HG03520 (cell line): ENCODE results near the gene PLCXD1.

Experiments used
- ATAC-seq: cut with Tn5 transposase; IDR thresholded peaks from one replicate; pipeline ENCODE4 v1.9.1; 2021; ENCODE audit warnings: mild to moderate bottlenecking, moderate library complexity; ENCODE audit not compliant: unreplicated experiment

PLCXD1 gene

DNA sequence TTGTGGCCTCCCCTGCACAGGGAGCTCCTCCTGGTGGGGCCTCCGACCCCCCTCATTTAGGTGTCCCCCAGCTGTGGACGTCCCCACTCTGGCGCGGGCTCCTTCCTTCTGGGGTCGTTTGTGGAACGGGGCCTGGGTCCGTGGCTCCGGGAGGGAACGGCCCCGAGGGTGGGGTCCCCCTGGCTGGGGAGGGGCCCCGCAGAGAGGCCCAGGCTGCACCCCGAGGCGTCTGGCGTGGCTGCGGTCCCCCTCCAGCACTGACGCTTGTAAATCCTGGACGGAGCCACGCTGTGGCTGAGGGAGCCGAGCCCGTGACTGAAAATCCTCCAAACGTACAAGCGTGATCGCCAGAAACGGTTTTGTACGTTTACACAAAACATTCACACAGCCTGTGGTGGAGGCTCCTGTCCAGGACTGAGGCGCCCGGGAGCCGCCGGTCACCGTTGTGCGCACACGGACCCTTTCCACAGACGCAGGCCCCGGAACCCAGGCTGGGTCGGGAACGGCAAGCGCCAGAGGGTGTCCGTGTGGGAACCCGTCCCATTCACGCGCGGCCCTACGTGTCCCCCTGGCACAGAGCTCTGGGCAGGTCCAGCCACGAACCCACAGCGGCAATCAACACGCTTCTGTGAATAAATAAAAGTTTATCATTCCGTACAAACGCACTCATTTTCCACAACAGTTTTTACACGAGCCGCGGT is 52.6 kb downstream of the PLCXD1 start:
- ATAC-seq: no peak

DNA sequence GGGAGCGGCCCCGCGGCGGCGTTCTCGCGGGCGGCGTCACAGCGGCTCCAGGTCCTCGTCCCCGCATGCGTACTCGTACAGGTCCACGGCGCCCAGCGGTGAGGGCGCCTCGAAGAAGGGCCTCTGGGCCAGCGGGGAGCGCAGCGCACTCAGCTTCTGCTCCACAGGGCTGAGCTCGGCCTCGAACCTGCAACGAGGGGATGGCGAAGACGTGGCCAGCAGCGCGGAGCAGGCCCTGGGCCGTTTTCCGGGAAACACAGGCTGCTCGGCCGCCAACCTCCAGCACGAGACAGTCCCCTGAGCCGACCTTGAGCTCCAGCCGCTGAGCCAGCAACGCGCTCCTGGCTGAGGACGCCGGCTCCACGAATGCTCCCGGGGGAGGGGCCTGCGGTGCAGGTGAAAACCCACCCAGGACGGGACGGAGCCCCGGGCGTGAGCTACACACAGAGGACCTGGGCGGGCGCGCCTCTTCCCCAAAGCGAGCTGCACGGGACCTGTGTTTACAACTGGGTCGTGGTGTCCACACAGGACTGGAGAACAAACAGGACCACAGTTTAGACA is 53.2 kb downstream of the PLCXD1 start:
- ATAC-seq: no peak

DNA sequence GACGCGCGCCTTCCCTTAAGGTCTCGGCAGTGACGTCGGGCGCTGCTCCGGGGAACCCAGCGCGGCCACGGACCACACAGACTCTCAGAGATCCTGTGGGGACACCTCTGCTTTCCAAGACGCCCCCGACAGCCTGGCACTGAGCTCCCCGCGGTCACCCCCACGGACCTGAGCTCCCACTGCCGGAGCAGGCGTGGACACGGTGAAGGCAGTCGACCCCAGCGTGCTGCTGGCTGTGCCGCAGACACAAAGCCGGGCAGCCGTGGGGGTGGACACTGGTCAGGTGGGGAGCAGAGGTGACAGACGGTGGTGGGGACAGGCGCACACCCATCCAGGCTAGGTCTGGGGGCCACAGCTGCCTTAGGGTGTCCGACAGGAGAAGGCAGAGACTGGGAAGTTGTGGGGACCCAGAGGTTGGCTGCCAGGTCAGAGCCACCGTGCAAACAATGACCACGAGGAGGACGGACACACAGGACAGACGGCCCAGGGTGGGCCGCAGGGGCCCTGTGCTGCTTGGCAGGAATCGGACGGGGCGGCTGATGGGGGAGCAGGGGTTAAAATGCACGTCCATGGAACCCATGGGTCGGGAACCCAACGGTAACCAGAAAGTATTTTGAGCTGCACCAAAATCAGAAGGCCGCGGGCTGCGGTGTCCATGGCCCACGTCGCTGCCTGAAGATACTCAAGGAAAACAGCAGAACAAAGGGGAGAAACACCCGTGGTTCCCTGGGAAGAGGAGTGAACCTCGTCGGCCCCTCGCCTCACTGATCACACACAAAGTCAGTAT is 54.0 kb downstream of the PLCXD1 start:
- ATAC-seq: no peak

DNA sequence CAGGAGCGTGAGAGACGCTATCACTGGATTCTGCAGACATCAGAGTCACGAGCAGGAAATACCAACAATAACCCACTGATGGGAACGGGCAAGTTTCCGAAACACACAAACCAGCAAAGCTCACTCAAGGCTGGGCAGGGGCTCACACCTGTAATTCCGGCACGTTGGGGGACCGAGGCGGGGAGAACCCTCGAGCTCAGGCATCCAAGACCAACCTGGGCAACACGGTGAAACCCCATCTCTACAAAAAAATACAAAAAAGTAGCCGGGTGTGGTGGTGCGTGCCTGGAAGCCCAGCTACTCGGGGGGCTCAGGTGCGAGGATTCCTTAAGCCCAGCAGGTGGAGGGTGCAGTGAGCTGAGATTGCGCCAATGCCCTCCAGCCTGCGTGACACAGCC is 54.6 kb downstream of the PLCXD1 start:
- ATAC-seq: no peak

DNA sequence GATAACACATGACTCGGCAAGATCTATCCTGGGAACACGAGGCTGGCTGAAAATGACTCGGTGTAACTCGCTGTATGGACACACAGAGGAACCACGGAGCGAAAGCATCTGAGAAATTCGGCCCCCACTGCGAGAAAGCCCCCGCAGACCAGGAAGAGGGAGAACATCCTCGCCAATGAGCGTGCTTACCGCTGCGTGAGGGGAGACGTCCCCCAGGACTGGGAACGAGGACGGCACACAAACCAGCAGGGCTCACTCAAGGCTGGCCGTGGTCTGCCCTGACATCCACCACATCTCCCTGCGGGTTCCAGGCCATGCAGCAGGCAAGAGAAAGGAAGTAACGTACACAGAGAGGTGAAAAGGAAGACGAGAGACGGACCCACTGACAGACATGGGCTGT is 55.0 kb downstream of the PLCXD1 start:
- no peak for ATAC-seq

DNA sequence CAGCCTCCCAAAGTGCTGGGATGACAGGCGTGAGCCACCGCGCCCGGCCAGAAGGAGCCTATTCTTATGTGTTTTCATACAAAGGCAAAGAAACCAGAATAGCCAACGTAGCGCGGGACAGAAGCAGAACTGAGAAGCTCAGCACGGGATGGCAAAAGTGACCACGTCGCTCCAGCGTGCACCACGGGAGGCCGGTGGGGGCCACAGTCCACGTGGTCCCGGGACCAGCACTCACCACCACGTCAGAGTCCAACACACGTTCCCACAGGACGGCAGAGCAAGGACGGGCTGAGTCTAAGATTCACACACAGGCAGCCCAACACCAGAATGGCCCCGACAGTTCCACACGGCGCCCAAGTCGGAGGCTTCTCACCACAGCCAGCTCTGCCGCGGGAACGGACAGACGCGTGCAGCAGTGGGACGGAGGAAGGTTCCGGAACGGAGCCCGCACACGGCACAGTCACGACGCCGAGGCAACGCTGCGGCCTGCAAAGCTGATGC is 56.2 kb downstream of the PLCXD1 start:
- ATAC-seq: no peak

DNA sequence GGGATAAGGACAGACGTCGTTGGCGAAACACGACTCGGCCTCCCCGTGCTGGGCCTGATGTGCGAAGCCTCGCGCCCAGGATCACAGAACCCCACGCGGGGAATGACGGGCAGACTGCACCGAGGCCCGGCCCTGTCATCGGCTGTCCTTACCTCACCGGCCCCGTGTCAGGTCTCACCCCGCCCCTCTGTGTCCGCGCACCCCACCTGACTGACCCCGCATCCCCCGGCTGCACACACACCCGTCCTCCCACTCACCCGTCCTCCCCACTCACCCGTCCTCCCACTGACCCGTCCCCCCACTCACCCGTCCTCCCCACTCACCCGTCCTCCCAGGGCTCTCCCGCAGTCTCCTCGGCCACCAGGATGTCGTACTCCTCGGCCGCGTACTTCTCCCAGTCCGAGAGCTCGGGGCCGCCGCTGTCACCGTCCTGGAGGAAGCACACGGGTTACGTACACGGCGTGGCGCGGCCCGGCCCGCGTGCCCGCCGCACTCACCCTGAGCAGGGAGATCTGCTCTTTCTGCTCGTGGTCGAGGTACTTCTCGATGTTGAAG is 57.2 kb downstream of the PLCXD1 start:
- no peak for ATAC-seq

DNA sequence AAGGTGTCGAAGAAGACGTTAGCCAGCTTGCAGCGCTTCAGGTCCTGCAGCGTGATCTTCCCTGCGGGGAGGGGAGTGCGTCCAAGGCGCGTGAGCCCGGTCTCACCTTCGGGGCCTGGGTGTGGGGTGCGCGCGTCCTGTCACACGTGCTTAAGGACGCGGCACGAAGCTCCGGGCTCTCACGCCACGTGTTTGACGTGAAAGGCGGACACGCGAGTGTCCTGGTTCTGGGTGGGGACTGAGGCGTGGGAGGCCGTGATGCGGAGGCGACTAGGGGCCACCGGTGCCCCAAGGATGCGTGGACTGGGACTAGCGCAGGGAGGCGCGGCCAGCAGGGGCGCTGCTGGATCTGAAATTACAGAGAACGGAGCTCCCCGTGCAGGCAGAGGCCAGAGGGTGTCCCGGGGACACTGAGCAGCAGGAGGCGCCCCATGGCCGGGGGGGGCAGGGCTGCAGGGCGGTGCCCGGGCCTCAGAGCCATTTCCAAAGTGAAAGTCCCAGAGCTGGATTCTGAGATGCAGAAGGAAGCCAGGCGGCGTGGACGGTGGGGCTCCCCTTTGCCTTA is 57.7 kb downstream of the PLCXD1 start:
- no peak for ATAC-seq

DNA sequence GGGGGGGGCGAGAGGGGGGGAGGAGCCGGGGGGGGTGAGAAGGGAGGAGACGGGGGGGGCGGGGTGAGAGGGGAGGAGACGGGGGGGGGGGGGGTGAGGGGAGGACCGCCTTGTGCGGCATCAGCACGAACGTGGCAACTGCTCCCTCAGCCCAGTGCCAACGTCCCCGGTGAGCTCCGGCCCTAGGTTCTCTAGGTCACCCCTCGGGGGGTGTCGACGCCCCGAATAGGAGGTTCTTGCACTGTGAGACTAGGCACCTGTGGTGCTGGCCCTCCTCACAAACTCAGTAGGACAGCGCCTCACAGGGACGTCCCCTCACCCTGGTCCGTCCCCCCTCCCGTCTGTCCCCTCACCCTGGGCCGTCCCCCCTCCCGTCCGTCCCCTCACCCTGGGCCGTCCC is 58.9 kb downstream of the PLCXD1 start:
- ATAC-seq: no peak

DNA sequence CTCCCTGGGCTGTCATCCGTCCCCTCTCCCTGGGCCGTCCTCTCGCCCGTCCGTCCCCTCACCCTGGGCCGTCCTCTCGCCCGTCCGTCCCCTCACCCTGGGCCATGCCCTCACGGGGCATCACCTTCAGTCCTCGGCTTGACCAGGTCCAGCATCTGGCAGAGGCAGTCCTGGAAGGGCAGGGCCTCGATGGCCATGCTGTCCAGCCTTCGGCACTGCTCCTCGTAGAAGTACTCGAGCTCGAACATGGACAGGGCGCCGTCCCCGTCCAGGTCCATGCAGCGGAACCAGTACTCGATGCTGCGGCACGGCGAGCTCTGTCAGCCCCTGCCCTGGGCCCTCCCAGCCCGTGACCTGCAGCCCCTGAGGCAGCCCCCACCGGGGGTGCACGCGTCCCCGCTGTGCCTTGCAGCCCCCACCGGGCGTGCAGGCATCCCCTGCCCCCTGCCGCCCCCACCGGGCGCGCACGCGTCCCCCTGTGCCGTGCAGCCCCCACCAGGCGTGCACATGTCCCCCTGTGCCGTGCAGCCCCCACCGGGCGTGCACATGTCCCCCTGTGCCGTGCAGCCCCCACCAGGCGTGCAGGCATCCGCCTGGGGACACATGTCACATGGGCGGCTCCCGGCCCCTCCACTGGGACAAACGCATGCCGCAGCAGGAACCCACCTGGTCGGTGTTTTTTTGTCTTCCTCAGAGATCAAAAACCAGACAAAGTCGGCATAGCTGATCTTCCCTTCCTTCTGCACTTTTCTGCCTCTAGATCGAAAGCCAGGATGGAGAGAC is 59.7 kb downstream of the PLCXD1 start:
- ATAC-seq: no peak

DNA sequence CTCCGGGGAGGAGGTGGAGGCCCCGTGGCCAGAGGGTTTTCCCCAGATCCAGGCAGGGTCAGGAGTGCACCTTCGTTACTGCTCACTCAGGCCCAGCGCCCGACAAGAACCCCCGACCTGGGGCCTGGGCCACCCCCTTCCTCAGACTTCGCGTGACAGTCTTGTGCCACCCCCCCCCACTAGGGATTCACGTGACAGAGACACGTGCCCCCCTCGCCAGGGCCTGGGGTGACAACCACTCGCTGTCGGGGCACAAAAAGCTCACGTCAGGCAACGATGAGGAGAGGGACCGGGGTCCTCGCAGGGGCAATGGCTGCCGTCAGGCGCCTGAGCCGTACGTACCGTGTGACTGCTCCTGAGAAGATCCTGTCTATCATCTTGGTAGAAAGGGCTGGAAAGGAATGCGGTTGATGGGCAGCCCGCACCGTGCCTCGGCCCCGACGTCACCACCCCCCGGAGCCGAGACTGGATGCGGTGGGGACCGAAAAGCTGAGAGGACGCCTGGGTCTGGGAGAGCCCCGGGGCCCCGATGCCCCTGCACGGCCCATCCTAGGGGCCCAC is 60.4 kb downstream of the PLCXD1 start:
- no peak for ATAC-seq

DNA sequence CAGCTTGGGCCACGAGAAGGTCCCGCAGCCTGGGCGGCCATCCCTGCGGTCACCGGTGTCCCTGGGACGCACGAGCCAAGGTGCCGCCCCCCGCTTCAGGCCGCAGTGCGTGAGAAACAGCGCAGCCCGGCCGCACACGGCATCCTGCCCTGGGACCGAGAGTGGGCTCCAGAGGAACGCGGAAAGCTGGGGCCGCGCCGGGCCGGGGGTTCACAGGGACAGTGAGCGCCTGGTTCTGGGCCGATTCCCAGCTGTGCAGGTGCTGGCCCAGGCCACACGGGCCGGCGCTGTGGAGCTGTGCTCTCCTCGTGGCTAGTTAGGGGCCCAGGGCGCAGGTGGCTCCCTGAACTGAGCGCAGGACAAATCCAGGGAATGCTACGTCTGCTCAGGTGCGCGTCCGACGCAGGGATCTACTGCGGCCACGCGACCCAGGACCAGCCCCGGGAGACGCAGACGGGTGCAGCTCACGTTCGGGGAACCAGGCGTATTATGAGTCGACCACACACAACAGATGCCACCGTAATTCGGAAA is 63.3 kb downstream of the PLCXD1 start:
- no peak for ATAC-seq

DNA sequence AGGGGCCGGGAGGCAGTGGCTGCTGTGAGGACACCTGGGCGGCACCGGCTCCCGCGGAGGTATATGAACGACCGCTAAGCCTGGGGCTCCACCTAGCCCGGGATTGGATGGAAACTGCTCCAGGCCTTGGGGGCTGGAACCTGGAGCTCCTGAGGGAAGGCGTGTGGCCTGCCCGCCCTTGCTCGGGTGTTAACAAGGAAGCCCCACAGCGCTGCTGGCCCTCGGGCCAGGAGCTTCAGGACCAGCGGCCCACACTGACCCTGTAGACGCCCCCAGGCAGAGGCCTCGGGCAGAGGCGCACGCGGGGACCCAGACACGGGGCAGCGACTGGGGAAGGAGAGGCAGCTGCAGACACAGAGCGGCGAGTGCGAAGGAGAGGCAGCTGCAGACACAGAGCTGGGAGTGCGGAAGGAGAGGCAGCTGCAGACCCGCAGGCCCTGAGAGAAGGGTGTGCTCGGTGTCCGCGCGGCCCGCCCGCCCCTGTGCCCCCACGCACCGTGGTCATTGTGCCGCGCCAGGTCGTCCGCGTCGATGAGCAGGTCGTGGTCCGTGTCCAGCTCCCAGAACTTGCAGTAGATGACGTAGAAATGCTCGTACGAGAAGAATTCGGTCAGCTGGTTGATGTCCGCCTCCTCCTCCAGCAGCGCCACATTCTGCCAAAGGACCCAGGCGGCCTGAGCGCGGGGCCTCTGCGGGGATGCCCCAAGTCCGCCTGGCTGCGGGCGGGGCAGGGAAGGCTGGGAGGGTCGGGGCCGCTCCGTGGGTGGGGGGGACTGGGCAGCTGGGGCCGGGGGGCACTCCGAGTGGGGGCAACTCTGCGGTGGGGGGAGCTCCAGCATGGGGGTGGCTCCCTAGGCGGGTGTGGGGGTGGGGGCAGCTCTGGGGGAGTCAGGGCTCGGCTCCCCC is 64.1 kb downstream of the PLCXD1 start:
- ATAC-seq: no peak

DNA sequence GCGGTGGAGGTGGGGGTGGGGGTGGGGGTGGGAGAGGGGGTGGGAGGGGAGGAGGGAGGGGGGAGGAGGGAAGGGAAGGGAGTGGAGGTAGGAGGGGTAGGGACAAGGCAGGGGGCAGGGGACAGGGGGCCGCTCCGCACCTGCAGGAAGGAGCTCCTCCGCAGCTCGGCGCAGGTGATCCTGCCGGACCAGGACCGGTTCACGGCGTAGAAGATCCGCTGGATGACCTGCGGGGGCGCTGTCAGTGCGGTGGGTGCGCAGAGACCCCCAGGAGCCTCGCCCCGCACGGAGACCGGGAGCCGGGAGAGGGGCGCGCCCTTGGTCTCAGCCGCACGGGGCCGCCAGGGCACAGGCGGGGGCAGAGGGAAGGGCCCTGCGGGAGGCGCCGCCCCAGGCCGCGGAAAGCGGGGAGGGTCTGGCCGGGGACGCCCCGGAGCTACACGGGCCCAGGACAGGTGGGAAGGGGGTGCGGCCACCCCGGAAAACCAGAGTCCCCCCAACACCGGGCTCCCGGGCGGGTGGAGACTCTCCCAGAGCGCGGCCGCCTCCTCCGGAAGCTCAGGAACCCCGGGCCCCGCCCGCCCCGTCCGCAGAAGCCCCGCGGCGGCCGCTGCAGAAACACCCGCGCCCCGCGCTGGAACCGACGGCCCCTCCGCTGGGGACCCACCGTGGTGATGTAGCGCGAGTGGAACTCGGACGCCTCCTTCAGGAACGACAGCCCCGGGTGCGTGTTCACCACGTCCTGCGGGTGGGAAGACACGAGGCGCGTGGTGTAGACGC is 65.0 kb downstream of the PLCXD1 start:
- no peak for ATAC-seq

DNA sequence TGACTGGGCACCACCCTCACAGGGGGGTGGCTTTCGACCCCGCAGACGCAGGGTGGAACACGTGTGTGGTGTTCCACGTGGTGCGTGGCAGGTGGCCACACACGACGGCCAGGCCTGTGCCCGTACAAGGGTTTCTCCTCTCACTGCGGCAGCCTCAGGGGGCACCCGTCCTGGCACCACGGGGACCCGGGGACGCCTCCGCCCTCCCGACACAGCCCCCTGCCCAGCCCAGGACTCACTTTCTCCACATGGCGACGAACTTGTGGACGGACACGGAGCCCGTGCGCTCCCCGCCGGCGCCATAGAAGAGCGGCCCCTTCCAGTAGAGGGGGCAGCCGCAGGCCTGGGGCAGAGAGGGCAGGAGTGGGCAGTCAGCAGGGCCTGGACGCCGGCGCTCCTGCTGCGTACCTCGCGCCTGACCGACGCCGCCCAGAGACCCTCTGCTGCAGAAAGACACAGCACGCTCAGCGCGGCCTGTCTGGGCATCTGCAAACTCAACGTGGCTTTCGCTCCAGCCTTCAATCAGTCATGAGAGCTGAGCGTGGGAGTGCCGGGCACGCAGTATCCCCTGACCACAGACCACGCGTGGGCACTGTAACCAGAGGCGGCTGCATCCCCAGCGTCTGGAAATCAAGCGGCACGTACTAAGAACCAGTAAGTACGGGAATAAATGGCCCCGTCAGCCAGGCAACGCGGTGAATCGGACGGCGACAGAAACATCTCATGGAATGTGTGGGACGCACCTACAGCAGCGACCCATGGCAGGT is 66.4 kb downstream of the PLCXD1 start:
- ATAC-seq: no peak

DNA sequence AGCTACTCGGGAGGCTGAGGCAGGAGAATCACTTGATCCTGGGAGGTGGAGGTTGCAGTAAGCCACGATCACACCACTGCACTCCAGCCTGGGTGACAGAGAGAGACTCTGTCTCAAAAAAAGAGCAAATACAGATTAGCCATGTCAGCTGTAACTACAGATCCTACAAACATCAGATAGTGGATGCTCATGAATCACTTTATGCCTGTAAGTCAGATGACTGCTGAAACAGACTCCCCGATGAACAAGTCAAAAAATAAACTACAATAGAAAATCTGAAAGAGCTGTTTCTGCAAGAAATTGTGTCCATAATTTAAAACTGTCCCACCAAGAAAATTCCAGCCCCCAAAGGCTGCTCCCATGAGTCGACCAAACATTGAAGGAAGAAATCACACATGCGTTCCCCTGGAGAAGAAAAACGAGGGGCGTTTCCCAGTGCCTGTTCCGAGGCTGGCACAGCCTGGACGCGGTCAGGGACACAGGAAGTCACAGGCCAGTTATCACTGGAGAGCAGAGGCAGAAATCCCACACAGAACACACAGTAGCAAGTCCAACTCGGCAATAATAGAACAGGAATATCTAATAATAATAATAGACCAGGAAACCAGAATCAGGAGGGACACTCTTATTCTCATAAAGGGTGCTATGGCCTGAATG is 67.4 kb downstream of the PLCXD1 start:
- no peak for ATAC-seq

DNA sequence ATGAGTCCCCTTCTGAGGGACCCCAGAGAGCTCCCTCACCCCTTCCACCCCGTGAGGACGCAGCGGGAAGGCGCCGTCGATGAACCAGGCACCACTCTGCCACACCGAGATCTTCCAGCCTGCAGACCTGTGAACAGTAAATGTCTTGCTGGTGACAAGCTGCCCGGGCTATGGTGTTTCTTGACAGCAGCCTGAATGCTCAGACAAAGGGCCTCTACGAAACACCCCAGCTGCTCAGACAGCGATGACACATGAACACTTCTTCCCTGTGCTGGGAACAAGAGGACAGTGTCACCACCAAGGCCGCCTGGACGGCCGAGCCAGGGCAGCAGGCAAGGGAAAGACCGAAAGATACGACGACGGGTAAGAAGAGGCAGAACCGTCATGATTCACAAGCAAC is 68.0 kb downstream of the PLCXD1 start:
- ATAC-seq: no peak
